Stimulated activated CD4-positive, alpha-beta T cell treated with anti-CD3 and anti-CD28 coated beads, Interleukin-1b, Interleukin-23, amount 100 ng/mL, for 4 hours (primary cell): Measurements from ENCODE around the gene C5orf15.

Source experiments
- DNase-seq, 2 donors: peaks; one replicate each; pipeline ENCODE4 v3.0.0-alpha.2; 2020; ENCODE audit warnings: low read depth in 2 of 2

The C5orf15 gene

GRCh38 chr5:133968204-133968980 is at the start of gene C5orf15:
TSS of gene C5orf15 (minus strand) at chr5:133968625. CDS start at chr5:133968584, 41 bp downstream.
- peak; percentile 72 to 82 for DNase-seq

GRCh38 chr5:134008266-134008749 is 39.9 kb upstream of the C5orf15 start:
- no peak for DNase-seq

GRCh38 chr5:134007581-134008265 is 39.3 kb upstream of the C5orf15 start:
- DNase-seq: no peak

GRCh38 chr5:134006115-134006514 is 37.7 kb upstream of the C5orf15 start:
- no peak for DNase-seq

- no peak for DNase-seq
Observed at GRCh38 chr5:134005417-134006061, 37.1 kb upstream of the C5orf15 start.

- DNase-seq: peak; percentile 69 to 74
Observed at GRCh38 chr5:134004626-134005416, 36.4 kb upstream of the C5orf15 start, which contains the start of gene VDAC1. TSS of gene VDAC1 (minus strand) at chr5:134004975. CDS start at chr5:133993012, 11,963 bp downstream.

- peak; percentile 36 to 49 for DNase-seq
Observed at GRCh38 chr5:134003817-134004625, 35.6 kb upstream of the C5orf15 start.

- DNase-seq: peak; percentile 12 to 37
Observed at GRCh38 chr5:134003064-134003816, 34.8 kb upstream of the C5orf15 start.

- no peak for DNase-seq
Observed at GRCh38 chr5:134001938-134002731, 33.7 kb upstream of the C5orf15 start.

GRCh38 chr5:134000696-134001453 is 32.5 kb upstream of the C5orf15 start:
- DNase-seq: no peak

GRCh38 chr5:134000091-134000511 is 31.7 kb upstream of the C5orf15 start:
- no peak for DNase-seq

GRCh38 chr5:133998807-133999206 is 30.4 kb upstream of the C5orf15 start:
- no peak for DNase-seq

GRCh38 chr5:133998042-133998441 is 29.6 kb upstream of the C5orf15 start:
- DNase-seq: no peak

- no peak for DNase-seq
Observed at GRCh38 chr5:133996683-133997252, 28.3 kb upstream of the C5orf15 start.

- DNase-seq: no peak
Observed at GRCh38 chr5:133995883-133996563, 27.6 kb upstream of the C5orf15 start.

GRCh38 chr5:133995341-133995740 is 26.9 kb upstream of the C5orf15 start:
- no peak for DNase-seq

- DNase-seq: no peak
Observed at GRCh38 chr5:133994990-133995333, 26.5 kb upstream of the C5orf15 start.
